Peyer's patch (tissue), 4 donors: ENCODE data around the gene FBXO48.

ENCODE experiments used
- CTCF ChIP-seq, 6 experiments: fragments of 450-650 bp in 4 of 6; fragments of 200-600 bp in 2 of 6; sonication (generic) in 1 of 6; IDR thresholded peaks; one replicate each; pipeline ENCODE4 v1.5.1; 2017 to 2019; ENCODE audit warnings: antibody characterized with exemption in 6 of 6, mild to moderate bottlenecking in 3 of 6, moderate library complexity in 1 of 6
- POLR2A ChIP-seq, 2 donors: fragments of 450-650 bp; IDR thresholded peaks; one replicate each; pipeline ENCODE4 v1.5.1; 2017; ENCODE audit warnings: antibody characterized with exemption in 2 of 2, mild to moderate bottlenecking in 2 of 2, moderate library complexity in 2 of 2

GRCh38 chr2:68512966-68513365, 45.9 kb upstream of the FBXO48 start:
- TF ChIP-seq CTCF (IDR thresholded peaks at IDR 0.05) = no peak
- TF ChIP-seq POLR2A (IDR thresholded peaks at IDR 0.05) = no peak
